Loucy (cell line): ENCODE data around the gene CASP7.

Source experiments
- H2AFZ ChIP-seq: fragments of 200-600 bp; sonication (generic); 2 replicates; pipeline ENCODE4 v1.6.0; 2016; ENCODE audit warnings: antibody characterized with exemption, mild to moderate bottlenecking, low read length, moderate library complexity
- H3F3A ChIP-seq: fragments of 200-600 bp; 2 replicates; pipeline ENCODE4 v1.6.0; 2016; ENCODE audit warnings: antibody characterized with exemption, low read depth, mild to moderate bottlenecking
- H3K27me3 ChIP-seq: fragments of 200-600 bp; sonication (generic); 2 replicates; pipeline ENCODE4 v1.6.1; 2014; ENCODE audit warnings: low read length, mild to moderate bottlenecking; ENCODE audit not compliant: insufficient read depth, poor library complexity, severe bottlenecking
- H3K36me3 ChIP-seq: fragments of 200-600 bp; sonication (generic); 2 replicates; pipeline ENCODE4 v1.6.1; 2016; ENCODE audit warnings: low read length; ENCODE audit not compliant: insufficient read depth
- H3K4me1 ChIP-seq: fragments of 200-600 bp; sonication (generic); 2 replicates; pipeline ENCODE4 v1.5.1; 2014; ENCODE audit warnings: low read length, mild to moderate bottlenecking; ENCODE audit not compliant: insufficient read depth, poor library complexity, severe bottlenecking
- H3K4me2 ChIP-seq: fragments of 200-600 bp; sonication (generic); 2 replicates; pipeline ENCODE4 v1.6.0; 2014; ENCODE audit warnings: antibody characterized with exemption, low read length, low read depth, mild to moderate bottlenecking; ENCODE audit not compliant: poor library complexity, severe bottlenecking
- H3K4me3 ChIP-seq: fragments of 200-600 bp; sonication (generic); 2 replicates; pipeline ENCODE4 v1.5.1; 2014; ENCODE audit warnings: low read length, mild to moderate bottlenecking, mixed read lengths; ENCODE audit not compliant: poor library complexity, severe bottlenecking
- H3K79me2 ChIP-seq: fragments of 200-600 bp; sonication (generic); 2 replicates; pipeline ENCODE4 v1.6.1; 2014; ENCODE audit warnings: low read length; ENCODE audit not compliant: insufficient read depth
- H3K9ac ChIP-seq: fragments of 200-600 bp; sonication (generic); 2 replicates; pipeline ENCODE4 v1.6.0; 2014; ENCODE audit warnings: mild to moderate bottlenecking, low read depth, low read length, moderate library complexity; ENCODE audit not compliant: poor library complexity, severe bottlenecking
- H3K9me2 ChIP-seq: fragments of 200-600 bp; sonication (generic); replicated peaks from 2 replicates; pipeline ENCODE4 v1.6.1; 2016; ENCODE audit warnings: low read depth, low read length, mixed read lengths
- H3K9me3 ChIP-seq: fragments of 200-600 bp; sonication (generic); 2 replicates; pipeline ENCODE4 v1.6.1; 2014; ENCODE audit warnings: mild to moderate bottlenecking, antibody characterized with exemption, low read length, low read depth; ENCODE audit not compliant: insufficient read depth
- H4K20me1 ChIP-seq: fragments of 200-600 bp; sonication (generic); 2 replicates; pipeline ENCODE4 v1.6.0; 2014; ENCODE audit warnings: antibody characterized with exemption, low read length, mild to moderate bottlenecking; ENCODE audit not compliant: insufficient read depth, poor library complexity, severe bottlenecking
- CTCF ChIP-seq: fragments of 200-600 bp; sonication (generic); conservative IDR thresholded peaks from 2 replicates; pipeline ENCODE4 v1.5.1; 2014; ENCODE audit warnings: mild to moderate bottlenecking, antibody characterized with exemption, low read length
- EZH2phosphoT487 ChIP-seq: fragments of 200-600 bp; IDR thresholded peaks from 2 replicates; pipeline ENCODE4 v1.6.1; 2018; ENCODE audit warnings: antibody characterized with exemption, mild to moderate bottlenecking, moderate library complexity, borderline replicate concordance

Gene CASP7

GRCh38 chr10:113754768-113755167 is 75.1 kb downstream of the CASP7 start:
- H3K4me2 ChIP-seq, result no peak overlapping the region
- no peak overlapping the region for H3K9ac ChIP-seq
- H3F3A ChIP-seq, result no peaks in the 10 kb centered on the region
- H3K4me3 ChIP-seq, result no peak overlapping the region
- no peaks in the 10 kb centered on the region for H3K9me2 ChIP-seq
- H4K20me1 ChIP-seq, result no peaks in the 10 kb centered on the region
- TF ChIP-seq EZH2phosphoT487, result no peak
- no peak for TF ChIP-seq CTCF
- H2AFZ ChIP-seq, result no peak overlapping the region
- no peaks in the 10 kb centered on the region for H3K4me1 ChIP-seq
- no peaks in the 10 kb centered on the region for H3K36me3 ChIP-seq
- no peaks in the 10 kb centered on the region for H3K79me2 ChIP-seq
- no peaks in the 10 kb centered on the region for H3K27me3 ChIP-seq
- no peaks in the 10 kb centered on the region for H3K9me3 ChIP-seq

- no peak overlapping the region for H3K4me3 ChIP-seq
- no peak overlapping the region for H2AFZ ChIP-seq
- no peaks in the 10 kb centered on the region for H4K20me1 ChIP-seq
- no peaks in the 10 kb centered on the region for H3K27me3 ChIP-seq
- no peak overlapping the region for H3K4me2 ChIP-seq
- H3K9me2 ChIP-seq, result no peaks in the 10 kb centered on the region
- no peaks in the 10 kb centered on the region for H3K4me1 ChIP-seq
- TF ChIP-seq CTCF (no peak), EZH2phosphoT487 (no peak)
- H3K9me3 ChIP-seq, result no peaks in the 10 kb centered on the region
- H3K36me3 ChIP-seq, result no peaks in the 10 kb centered on the region
- no peak overlapping the region for H3K9ac ChIP-seq
- no peaks in the 10 kb centered on the region for H3F3A ChIP-seq
- no peaks in the 10 kb centered on the region for H3K79me2 ChIP-seq
These were observed 77.3 kb downstream of the CASP7 start for GRCh38 chr10:113756940-113757543.

GRCh38 chr10:113762083-113762482 is 82.4 kb downstream of the CASP7 start:
- Histone ChIP-seq H4K20me1 (no peaks in the 10 kb centered on the region), H3K9me3 (no peaks in the 10 kb centered on the region), H2AFZ (no peak overlapping the region), H3K79me2 (no peaks in the 10 kb centered on the region), H3K4me3 (no peak overlapping the region), H3F3A (no peaks in the 10 kb centered on the region), H3K9ac (no peak overlapping the region), H3K27me3 (no peaks in the 10 kb centered on the region), H3K36me3 (no peaks in the 10 kb centered on the region), H3K4me1 (no peaks in the 10 kb centered on the region), H3K4me2 (no peak overlapping the region), H3K9me2 (no peaks in the 10 kb centered on the region)
- TF ChIP-seq CTCF (no peak), EZH2phosphoT487 (no peak)
